ENCODE data around the gene AP3B1.

GRCh38 chr5:77957081-77957480 lies 337.4 kb downstream of the AP3B1 start:
- no peak for TF ChIP-seq EZH2 (IDR thresholded peaks at IDR 0.05; ENCODE audit: low read depth, unreplicated experiment)
- no peak for TF ChIP-seq REST (IDR thresholded peaks at IDR 0.05; ENCODE audit: unreplicated experiment)
- TF ChIP-seq, protein P1, sequence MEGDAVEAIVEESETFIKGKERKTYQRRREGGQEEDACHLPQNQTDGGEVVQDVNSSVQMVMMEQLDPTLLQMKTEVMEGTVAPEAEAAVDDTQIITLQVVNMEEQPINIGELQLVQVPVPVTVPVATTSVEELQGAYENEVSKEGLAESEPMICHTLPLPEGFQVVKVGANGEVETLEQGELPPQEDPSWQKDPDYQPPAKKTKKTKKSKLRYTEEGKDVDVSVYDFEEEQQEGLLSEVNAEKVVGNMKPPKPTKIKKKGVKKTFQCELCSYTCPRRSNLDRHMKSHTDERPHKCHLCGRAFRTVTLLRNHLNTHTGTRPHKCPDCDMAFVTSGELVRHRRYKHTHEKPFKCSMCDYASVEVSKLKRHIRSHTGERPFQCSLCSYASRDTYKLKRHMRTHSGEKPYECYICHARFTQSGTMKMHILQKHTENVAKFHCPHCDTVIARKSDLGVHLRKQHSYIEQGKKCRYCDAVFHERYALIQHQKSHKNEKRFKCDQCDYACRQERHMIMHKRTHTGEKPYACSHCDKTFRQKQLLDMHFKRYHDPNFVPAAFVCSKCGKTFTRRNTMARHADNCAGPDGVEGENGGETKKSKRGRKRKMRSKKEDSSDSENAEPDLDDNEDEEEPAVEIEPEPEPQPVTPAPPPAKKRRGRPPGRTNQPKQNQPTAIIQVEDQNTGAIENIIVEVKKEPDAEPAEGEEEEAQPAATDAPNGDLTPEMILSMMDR (conservative IDR thresholded peaks at IDR 0.05; ENCODE audit: low read depth in 2 of 2): no peak

Measured in GM23338 (cell line).